ENCODE measurements around the gene STK32C.

GRCh38 chr10:132234860-132235259 lies 72.9 kb downstream of the STK32C start:
- no peak for TF ChIP-seq CTCF (IDR thresholded peaks at IDR 0.05)
- TF ChIP-seq POLR2A (IDR thresholded peaks at IDR 0.05) = no peak
- no peak for TF ChIP-seq POLR2AphosphoS5 (IDR thresholded peaks at IDR 0.05)

Measured in prostate gland (tissue), 2 donors.